GM19239 (cell line): Measurements from ENCODE around the gene PFKP.

Experiments used
- DNase-seq: peaks from one replicate; pipeline ENCODE4 v3.0.0; 2011; ENCODE audit warnings: low spot score; ENCODE audit not compliant: insufficient read length
- FAIRE-seq: peaks from 2 replicates; lab custom pipeline; 2011; peaks lifted over from hg19 to GRCh38; lab: Jason Lieb, UNC

The PFKP gene

DNA sequence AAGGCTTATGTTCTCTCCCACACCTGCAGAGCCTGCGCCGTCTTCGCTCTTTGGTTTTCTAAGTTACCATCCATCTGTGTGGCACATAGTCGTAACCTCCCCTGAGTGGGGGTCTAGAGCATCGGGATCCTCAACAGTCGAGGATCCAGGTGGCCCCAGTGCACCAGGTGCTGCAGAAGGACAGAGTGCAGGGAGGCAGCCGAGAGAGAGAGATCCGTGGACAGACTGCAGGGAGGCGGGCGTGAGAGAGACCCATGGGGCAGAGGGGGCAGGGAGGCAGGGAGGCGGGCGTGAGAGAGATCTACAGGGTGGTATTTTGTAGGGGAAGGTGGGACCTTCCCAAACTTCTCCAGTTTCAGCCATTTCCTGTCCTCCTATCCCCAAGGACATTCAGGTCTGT is 42.3 kb downstream of the PFKP start:
- FAIRE-seq: no peak
- DNase-seq: no peak

DNA sequence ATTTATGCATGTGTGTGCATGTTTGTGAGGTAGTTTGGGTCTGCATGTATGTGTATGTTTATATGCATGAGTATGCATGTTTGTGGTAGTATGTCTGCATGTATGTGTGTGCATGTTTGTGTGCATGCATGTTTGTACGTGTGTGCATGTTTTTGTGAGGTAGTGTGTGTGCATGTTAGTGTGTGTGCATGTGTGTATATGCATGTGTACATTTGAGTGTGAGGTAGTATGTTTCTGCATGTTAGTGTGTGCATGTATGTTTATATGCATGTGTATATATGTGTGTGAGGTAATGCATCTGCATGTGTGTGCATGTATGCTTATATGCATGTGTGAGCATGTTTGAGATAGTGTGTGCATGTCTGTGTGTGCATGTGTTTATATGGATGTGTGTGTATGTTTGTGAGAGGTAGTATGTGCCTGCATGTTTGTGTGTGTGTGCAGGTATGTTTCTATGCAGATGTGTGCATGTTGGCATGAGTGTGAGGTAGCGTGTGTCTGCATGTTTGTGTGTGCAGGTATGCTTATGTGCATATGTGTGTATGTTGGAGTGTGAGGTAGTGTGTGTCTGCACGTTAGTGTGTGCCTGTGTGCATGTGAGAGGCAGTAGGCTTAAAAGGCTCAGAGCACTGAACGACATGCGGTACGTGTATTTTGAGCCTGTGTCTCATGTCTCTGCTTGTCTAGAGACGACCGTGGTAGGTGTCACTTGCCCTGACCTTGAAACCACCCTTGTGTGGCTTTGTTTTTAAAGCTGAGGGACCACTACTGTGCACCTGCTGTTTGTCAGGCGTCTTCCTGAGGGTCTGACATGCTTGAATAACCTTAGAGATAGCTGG is 43.7 kb downstream of the PFKP start:
- FAIRE-seq (no peak), DNase-seq (no peak)

DNA sequence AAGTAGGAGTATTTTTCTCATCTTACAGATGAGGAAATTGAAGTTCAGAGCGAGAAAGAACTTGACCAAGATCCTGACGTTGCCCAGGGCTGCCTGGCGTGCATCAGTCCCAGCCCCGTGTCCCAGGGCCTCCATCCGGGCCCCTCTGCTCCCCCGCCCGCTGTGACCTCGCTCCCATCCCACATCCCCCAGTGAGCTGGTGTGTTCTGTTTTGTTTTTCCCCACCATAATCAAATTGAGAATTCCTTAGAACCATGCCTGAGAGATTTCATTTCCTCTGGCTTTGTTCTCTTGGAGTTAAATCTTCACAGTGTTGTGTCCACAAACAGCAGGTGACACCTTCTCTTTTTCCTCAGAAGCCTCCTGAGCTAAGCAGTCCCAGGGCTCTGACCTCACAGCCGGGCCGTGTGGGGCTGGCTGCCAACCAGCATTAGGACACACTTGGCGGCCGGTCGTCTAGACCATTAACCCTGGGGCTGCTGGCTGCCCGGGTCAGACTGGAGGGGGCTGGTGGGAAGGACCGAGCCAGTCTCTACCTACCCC is 44.3 kb downstream of the PFKP start:
- no peak for DNase-seq
- no peak for FAIRE-seq

DNA sequence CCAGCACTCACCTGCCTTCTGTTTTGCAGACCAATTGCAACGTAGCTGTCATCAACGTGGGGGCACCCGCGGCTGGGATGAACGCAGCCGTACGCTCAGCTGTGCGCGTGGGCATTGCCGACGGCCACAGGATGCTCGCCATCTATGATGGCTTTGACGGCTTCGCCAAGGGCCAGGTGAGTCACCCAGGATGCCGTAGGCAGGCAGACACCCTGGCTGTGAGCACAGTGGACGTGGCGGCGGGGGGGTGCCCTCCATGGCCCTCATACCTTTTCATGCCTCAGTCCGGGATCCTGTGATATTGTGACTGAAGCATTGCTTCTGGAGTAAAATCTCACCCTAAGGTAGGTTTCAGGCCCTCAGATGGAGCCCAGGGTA is 46.0 kb downstream of the PFKP start:
- no peak for FAIRE-seq
- DNase-seq: no peak

DNA sequence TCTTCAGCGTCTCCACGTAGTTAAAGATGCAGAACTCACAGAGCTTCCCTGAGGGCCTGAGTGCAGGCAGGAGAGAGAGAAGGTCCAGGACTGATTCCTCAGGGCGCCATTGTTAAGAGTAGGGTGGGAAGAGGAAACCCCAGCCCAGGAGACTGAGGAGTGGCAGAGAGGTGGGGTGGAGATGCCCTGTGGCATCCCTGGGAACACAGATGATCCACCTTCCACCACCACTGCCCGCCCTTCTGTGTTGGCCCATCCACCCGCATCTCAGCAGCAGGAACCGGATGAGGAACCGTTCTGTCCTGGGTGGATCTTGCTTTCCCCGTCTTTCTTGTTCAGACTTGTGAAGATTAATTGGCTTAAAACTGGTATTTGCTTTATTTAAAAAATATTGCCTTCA is 48.3 kb downstream of the PFKP start:
- no peak for FAIRE-seq
- no peak for DNase-seq

DNA sequence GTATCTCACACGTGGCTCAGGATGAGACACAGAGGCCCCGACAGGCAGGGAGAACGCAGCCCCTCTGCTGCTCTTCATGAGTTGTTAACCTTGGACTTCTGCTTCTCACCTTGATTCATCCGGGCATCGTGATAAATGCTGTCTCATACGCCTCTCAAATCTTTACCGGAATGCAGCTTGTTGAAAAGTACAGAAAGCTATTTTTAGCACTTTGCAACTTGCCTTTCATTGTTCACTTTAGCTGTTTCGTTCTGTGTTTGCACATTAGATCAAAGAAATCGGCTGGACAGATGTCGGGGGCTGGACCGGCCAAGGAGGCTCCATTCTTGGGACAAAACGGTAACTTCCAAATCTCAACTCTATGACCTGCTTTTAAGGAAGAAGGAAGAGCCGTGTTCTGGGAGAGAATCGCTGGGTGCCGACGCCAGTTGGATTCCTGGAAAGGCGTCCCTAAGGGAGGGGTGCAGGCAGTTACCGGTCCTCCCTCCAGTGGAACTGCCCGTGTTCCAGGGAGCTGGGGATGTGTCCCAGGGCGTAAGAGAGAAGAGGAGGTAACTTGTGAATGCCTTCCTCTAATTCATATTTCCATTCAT is 49.3 kb downstream of the PFKP start:
- FAIRE-seq (no peak), DNase-seq (no peak)

DNA sequence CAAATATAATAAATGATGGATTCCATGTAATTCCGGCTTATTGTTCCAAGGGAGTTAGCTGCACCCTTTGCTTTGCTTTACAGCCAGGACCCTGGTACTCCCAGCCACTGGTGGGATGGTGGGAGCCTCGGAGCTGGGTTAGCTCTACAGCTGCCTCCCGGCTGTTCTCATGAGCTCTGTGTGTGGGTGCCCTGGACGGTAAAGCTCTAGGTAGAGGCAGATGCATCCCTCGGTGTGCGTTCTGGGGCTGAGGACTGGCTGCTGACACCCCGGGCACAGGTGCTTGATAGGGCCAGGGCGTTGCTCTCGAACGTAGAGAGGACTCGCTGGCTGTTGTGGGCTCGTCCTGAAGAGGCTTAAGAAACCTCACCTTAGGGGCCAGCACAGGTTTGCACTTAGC is 50.1 kb downstream of the PFKP start:
- no peak for DNase-seq
- FAIRE-seq: no peak

DNA sequence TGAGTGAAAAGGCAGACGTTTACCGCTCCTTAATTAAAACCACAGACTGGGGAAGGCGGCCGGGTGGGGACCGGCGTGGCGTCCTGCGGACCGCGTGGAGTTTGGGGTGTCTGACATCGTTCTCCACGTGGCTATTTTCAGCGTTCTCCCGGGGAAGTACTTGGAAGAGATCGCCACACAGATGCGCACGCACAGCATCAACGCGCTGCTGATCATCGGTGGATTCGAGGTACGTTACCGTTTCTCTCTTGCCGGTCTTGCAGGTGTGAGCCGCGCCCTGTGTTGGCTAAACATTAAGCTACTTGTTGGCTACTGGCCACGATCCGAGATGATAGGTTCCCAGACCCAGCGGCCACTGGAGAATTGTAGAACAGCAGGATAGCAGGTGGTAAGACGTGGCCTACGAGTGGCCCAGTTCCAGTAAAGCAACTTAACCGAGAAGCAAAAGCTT is 51.3 kb downstream of the PFKP start:
- no peak for DNase-seq

DNA sequence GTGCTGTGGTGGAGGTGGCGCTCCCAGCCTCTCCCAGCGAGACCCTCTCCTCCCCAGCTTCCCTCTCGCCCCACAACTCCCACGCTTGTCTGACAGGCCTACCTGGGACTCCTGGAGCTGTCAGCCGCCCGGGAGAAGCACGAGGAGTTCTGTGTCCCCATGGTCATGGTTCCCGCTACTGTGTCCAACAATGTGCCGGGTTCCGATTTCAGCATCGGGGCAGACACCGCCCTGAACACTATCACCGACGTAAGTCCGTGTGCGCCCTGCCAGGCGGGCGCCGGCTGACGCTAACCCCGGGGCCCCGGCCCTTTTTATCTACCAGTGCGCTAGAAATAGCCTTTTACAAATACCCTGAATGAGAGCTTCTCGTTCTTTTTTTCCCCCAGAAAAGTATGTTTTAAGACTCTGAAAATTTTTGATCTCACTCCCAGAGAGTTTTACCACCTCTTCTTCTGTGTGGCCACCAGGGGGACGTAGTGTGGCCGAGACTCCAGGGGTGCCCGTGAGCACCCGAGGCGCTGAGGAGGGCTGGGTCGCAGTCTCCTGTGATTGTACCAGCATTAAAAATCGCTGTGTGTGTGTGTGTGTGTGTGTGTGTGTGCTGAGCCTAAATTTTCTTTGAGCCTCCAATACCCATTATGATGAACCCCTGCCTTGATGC is 52.6 kb downstream of the PFKP start:
- FAIRE-seq (no peak), DNase-seq (no peak)

More for the DNA sequence above, 51.3 kb downstream of the PFKP start:
- no peak for FAIRE-seq

DNA sequence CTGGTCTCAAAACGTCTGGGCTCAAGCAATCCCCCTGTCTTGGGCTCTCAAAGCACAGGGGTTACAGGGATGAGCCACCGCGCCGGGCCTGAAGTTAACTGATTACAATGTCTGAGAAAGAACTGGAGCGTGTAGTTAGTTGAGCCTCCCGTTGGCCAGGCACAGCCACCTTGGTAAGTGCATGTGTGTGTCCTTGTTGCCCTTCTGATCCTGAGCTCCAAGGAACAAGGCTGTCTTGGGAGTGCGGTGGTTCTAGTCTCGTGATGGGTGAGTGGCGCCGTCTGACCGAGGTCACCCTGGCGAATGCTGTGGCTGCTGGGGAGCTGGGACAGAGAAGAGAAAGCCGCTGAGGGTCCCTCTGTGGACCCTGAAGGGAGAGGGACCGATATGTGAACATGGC is 54.7 kb downstream of the PFKP start:
- no peak for DNase-seq
- no peak for FAIRE-seq

DNA sequence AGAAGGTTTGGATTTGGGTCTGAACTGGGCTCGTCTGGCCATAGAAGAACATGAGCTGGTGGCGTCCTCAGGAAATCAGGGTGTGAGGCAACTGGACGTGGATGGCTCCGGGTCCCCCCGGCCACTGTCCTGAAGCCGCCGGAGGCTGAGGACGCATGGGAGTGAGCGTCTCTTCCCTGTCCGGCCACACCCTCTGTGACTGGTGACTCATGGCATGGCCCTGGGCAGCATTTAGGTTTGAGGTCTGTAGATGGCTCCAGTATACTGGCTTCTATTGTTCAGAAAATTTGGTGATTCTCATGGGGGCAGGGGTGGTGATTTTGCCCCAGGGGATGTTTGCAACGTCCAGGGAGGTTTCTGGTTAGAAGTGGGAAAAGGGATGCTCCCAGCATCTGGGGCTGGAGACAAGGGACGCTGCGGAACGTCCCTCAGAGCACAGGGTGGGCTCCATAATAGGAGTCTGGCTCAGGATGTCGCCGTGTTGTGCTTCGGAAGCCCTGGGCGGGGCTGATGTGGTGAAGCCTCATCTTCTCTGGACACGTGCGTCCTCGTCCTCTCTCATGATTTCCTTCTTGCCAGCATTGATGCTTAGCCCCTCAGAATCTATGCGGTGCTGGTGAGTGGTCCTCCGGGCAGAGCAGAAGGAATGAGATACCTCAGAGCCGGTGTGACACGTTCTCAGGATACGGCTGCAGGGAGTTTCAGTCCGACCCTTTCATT is 55.3 kb downstream of the PFKP start:
- FAIRE-seq: no peak
- no peak for DNase-seq

DNA sequence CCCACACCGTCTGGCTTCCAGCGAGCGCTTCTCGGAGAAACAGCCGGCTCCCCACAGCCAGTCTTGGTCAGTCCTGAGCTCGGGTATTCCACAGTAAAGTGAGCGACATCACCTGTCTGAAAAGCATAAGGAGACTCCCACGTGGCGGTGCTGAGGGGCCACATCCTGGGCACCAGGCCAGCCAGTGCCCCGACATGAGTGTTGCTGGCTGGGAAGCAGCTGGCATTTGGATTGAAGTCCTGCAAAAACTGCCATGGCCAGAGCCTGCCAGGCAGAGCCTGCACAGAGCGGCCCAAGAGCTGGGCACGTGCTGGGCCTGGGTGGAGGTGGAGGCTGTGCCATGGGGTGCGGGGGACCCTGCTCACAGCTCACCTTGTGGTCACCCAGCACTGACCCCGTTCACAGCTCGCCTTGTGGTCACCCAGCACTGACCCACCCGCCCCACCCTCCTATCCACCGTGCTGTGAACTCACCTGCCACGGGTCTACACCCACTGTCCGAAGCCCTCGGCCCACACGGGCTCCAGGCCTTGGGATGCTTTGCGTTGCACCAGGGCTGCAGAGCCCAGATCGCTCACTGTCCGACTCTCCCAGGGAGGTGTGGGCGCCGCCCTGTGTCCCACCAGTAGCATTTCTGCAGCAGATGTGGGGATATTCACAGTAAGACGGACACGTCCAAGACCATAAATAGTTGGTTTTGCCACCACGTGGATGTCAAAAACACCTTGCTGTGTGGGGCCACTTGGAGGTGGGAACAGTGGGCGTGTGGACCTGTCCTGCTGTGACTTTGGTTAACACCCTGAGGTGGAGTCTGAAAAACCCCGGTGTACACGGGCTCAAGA is 56.4 kb downstream of the PFKP start:
- FAIRE-seq (no peak), DNase-seq (no peak)

DNA sequence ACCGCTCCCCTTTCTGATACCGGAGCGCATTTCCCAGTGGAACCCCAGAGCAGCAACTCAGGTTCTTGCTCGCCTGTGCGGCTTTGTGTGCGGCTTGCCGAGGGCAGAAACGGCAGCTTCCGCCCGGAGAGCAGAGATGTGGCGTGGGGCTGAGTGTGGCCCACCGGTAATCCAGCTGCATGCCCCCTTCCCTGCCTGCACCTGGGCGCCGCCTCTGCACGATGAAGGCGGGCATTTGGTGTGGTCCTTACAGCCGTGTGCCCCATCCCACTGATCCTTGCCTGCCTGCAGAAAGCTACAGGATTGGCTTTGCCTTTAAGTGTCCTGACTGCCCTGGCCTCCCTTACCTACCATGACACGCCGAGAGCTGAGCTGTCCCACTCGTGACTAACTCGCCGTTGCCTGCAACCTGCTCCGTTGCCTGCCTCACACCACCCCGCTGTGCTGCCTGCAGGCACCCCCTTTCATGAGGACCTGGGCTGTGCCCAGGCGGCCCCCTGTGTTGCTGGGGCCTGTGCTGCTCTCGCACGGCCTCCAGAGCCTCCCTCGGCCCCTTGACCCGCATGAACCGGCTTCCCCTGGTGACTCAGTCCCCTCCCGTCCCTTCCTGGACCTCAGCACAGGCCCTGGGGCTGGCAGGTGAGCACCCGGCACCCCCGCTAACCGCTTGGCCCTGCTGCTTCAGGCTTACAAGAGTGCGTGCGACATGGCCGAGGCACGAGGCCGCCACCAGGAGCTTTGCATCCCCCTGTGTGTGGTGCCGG is 57.2 kb downstream of the PFKP start:
- no peak for DNase-seq
- FAIRE-seq: no peak

DNA sequence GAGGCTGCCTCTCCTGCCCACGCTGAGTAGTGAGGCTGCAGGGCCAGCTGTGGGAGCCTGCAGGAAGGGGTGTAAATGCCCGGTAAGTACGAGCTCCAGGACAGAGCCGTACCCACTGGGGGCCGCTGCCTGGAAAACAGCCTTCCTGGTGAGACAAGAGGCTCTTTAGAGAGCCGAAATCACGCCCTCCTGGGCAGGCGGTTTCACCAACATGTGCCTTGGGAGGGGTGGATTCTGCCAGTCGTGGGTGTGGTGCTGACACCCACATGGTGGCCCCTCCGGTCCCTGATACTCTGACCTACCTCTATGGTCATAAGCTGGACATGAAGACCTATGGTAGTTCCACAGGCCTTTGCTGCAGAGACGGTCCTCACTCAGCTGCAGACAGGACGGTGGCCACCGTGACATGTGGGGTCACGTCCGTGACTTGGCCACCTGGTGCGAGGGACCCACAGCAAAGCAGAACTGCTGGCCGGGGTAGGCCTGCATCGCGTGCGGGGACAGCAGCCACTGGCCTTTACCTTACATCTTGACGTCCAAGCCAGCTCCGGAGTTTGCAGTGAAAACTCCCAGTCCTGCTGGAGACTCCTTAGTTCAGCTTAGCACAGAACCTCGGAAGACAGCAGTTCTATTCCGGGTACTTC is 58.3 kb downstream of the PFKP start:
- no peak for DNase-seq
- no peak for FAIRE-seq

DNA sequence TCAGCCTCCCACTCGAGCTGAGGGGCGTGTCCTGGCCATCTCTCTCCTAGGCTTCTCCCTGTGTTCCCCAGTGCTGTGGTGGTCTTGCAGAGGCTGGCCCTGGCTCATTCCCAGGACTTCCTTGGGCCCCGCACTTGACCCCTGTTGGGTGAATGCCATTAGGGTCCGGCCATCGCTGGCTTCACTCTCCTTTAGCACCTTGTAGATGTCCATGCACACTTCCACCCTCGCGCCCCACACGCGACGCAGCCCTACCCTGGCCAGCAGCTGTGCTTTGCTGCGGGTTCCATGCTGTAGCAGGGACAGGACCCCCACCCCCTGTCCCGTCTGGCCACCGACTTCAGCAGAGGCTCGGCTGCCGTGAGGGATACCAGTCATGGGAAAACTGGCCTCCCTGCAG is 58.9 kb downstream of the PFKP start:
- FAIRE-seq (no peak), DNase-seq (no peak)

DNA sequence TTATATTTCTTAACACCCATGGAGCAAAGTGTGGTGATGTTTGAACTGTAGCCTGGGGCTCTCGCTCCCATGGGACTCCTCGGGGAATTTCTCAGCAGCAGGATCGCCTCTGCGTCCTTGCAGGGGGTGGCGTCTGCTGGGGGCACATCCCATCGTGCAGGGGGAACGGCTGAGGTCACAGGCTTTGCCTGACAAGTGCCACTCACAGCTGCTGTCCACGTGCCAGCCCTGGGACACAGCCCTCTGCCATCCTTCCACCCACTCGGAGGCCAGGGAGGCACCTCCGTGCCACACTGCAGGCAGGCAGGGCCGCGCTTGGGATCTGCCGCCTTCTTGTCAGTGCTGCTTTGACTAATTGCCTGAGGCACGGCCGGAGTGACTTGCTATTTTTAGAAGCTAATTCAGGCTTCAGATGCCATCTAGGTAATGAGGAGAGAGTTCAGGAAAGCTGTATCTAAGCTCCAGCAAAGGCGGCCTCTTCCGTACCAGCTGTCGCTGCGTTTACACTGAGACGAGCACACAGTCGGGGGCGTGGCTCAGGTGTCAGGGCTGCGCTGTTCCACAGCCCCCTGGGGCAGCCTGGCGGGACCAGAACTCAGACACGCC is 59.5 kb downstream of the PFKP start:
- no peak for FAIRE-seq
- DNase-seq: no peak

DNA sequence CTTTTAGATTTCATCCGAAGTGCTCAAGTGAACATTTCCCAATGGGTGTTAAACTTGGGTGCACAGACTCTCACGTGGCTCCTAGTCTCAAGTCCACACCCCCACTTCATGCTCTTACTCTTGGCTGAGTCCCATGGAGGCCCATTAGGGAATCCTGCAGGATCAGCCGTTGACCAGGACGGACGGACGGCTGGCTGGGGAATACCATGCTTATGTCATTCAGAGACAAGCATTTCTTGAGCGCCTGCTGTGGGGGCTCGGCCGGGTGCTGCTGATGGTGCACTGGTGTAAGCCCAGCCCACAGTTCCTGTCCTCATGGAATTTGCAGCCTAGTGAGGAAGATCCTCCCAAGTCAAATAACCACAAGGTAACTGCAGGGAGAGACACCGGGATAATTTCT is 60.6 kb downstream of the PFKP start:
- FAIRE-seq (no peak), DNase-seq (no peak)
